Mucosa of descending colon (tissue), 3 donors: ENCODE data around the gene ARL14. TPM values are rescaled to one million over a fixed set of nuclear protein-coding genes. Genes with fewer than 3 reads are reported as not detected.
A peak's percentile ranks its signal among the peaks of the same experiment; 100 is the strongest.

ENCODE experiments used
- ATAC-seq: fragments of 200-7000 bp; cut with Tn5 transposase; one replicate; pipeline ENCODE4 v1.9.1; 2020; ENCODE audit warnings: mild to moderate bottlenecking, moderate library complexity
- DNase-seq, 3 donors: peaks; one replicate each; pipeline ENCODE4 v3.0.0-alpha.2; 2020
- H3K36me3 ChIP-seq: fragments of 200-600 bp; one replicate; pipeline ENCODE4 v1.8.0; 2021; ENCODE audit warnings: low read depth, mild to moderate bottlenecking
- H3K4me1 ChIP-seq: fragments of 200-600 bp; one replicate; pipeline ENCODE4 v1.8.0; 2021; ENCODE audit warnings: low read depth, mild to moderate bottlenecking
- H3K4me3 ChIP-seq: fragments of 200-600 bp; one replicate; pipeline ENCODE4 v1.8.0; 2021; ENCODE audit warnings: mild to moderate bottlenecking
- H3K9me3 ChIP-seq: fragments of 200-600 bp; one replicate; pipeline ENCODE4 v1.8.0; 2021; ENCODE audit warnings: mild to moderate bottlenecking
- intact Hi-C, 2 donors: fragments of 100-400 bp; cut with DNase I in 1 of 2; cut with micrococcal nuclease in 1 of 2; formaldehyde crosslinking; loops; one replicate each; pipeline versions ENCODE4 v1.11.0 to v1.11.1; 2022; cut with DNase I, micrococcal nuclease
- total RNA-seq, 3 donors: library from RNA; stranded (reverse); fragmentation: NEBNext Ultra II Directional in 2 of 3; extraction: Animal tissue kit (Norgen Biotek cat#: 25700) in 2 of 3; gene quantifications; one replicate each; pipeline versions ENCODE4 v1.2.1 to v1.2.4, GENCODE V29; 2021 to 2023
- TF ChIP-seq, protein P1 (sequence below): fragments of 200-600 bp; IDR thresholded peaks from one replicate; pipeline ENCODE4 v1.8.0; 2022; ENCODE audit warnings: antibody characterized with exemption, mild to moderate bottlenecking
- donor health status: DM: no; HTN: no; CAD: no; lungs with moderate emphysema.
- donor health status: DM: no; HTN: no; CAD: no.
- donor health status: DM: no; HTN: yes; CAD: no.

The ARL14 gene
- total RNA-seq, 3 donors from 2014 or later, result 11.6 to 40.4 (median 22.2) TPM

DNA sequence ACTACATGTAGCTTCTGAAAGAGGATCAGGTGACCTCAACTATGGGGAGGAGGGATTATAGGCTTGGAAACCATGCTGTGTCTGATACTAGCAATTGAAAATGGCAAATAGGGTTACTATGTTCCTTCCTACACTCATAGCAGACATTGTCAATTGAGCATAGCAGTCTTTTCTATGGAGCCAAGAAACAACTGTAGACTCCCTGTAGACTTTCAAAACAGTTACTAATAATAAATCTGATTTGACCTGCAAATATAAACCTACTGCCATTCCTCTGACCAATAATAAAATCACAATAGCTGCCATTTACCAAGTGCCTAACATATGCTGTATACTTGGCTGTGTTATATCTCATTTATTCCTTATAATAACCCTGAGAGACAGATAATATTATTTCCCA, 8.5 kb upstream of the ARL14 start:
- no peak for ATAC-seq
- TF ChIP-seq, protein P1, sequence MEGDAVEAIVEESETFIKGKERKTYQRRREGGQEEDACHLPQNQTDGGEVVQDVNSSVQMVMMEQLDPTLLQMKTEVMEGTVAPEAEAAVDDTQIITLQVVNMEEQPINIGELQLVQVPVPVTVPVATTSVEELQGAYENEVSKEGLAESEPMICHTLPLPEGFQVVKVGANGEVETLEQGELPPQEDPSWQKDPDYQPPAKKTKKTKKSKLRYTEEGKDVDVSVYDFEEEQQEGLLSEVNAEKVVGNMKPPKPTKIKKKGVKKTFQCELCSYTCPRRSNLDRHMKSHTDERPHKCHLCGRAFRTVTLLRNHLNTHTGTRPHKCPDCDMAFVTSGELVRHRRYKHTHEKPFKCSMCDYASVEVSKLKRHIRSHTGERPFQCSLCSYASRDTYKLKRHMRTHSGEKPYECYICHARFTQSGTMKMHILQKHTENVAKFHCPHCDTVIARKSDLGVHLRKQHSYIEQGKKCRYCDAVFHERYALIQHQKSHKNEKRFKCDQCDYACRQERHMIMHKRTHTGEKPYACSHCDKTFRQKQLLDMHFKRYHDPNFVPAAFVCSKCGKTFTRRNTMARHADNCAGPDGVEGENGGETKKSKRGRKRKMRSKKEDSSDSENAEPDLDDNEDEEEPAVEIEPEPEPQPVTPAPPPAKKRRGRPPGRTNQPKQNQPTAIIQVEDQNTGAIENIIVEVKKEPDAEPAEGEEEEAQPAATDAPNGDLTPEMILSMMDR, result no peak
- Histone ChIP-seq H3K4me3 (no peak overlapping the region), H3K9me3 (no peaks in the 10 kb centered on the region), H3K36me3 (no peaks in the 10 kb centered on the region), H3K4me1 (peaks cover 23% of the 10 kb centered on the region)
- DNase-seq, result no peak
- intact Hi-C loops, result no loop called here

DNA sequence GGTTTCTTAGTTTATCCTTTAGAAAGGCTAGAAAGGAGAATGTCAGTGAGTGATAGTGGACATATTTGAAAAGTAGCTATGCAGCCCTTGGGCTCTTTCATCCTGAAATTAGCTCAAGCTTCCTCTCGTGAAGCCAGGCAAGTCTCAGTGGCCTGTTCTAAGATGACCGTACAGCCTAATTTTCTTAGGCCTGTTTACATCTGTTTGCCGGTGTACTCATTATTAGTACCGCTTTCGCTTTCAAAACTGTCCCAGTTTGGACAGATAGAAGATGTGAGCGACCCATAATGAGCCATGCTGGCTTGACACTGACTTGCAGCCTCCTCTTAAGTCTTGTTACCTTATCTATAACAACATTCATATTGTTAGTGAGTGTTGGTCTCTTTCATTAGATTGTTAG, 5.7 kb upstream of the ARL14 start:
- H3K4me1 ChIP-seq, result peaks cover 29% of the 10 kb centered on the region
- ATAC-seq (no peak), DNase-seq (no peak)
- no peak overlapping the region for H3K4me3 ChIP-seq
- intact Hi-C loops, result no loop called here
- TF ChIP-seq, protein P1, result no peak
- H3K9me3 ChIP-seq, result no peaks in the 10 kb centered on the region
- no peaks in the 10 kb centered on the region for H3K36me3 ChIP-seq

DNA sequence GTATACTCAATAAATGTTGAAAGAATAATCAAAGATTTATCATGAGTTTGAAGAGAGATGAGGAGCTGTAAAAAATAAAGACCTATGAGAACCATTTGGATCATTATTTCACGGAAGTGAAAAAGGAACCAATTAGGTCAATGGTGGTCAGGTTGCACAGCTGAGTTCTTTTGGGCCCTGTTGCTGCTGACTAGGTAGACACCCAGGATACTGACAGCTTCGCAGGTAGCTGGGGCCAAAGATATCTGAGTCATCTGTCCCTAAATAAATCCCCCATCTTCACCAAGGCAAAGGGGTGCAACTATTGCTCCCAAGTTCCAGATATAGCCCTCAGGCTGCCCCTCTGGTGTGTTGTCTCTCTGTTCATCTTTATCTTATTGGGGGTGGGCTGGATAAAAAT, 5.0 kb upstream of the ARL14 start:
- intact Hi-C loops, result no loop called here
- no peak overlapping the region for H3K4me3 ChIP-seq
- TF ChIP-seq, protein P1, result no peak
- H3K9me3 ChIP-seq, result no peaks in the 10 kb centered on the region
- peaks cover 22% of the 10 kb centered on the region for H3K4me1 ChIP-seq
- DNase-seq, result no peak
- H3K36me3 ChIP-seq, result no peaks in the 10 kb centered on the region
- ATAC-seq, result no peak

DNA sequence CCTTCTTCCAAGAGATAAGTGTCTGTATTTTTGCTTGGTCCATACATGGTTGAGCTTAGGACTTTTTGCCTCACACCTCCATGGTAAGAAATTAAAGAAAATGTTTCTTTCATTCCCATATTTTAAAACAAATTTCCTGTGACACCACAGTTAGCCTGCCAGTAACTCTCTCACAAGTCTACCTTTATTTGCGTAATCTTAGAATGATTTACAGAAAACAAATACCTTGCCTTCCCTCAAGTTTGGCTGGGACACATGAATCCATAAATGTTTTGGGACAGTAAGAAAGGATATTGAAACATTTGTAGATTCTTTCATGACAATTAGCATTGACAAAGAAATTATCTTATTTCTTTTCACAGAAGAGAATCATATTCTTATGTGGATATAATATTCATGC, 3.8 kb upstream of the ARL14 start:
- intact Hi-C loops, result no loop called here
- Histone ChIP-seq H3K4me1 (peaks cover 22% of the 10 kb centered on the region), H3K9me3 (no peaks in the 10 kb centered on the region), H3K4me3 (no peak overlapping the region), H3K36me3 (no peaks in the 10 kb centered on the region)
- TF ChIP-seq, protein P1, result no peak
- DNase-seq (no peak), ATAC-seq (peak; percentile 18)

DNA sequence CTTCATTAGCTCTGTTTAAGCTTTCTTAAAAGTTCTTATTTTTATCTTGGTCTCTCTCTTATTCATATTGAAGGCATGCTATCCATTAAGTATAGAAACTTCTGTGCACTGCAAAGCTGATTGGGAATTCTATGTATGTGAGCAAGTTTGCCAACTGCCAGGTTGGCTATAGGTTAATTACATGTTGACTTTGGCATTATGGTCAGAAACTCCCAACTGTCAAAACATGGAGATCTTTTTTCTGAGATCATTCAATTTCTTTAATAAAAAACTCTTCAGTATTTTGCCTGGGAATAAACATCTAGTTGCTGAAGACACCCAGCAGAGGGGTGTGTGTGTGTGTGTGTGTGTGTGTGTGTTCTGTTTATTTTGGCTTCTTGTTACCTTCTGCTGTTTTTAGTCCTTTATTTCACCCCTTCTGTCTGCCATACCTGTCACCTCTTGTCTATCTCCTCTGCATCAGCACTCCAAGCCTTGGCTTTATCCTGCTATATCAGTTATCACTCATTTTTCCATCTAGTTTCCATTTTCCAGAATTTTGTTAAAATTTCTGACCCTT, 1.3 kb upstream of the ARL14 start:
- TF ChIP-seq, protein P1, result no peak
- H3K9me3 ChIP-seq, result no peaks in the 10 kb centered on the region
- ATAC-seq (peak; percentile 27), DNase-seq (peak in 1 of 3 donors; percentile 48)
- intact Hi-C loops, result no loop called here
- H3K4me1 ChIP-seq, result peaks cover 22% of the 10 kb centered on the region
- no peak overlapping the region for H3K4me3 ChIP-seq
- no peaks in the 10 kb centered on the region for H3K36me3 ChIP-seq

DNA sequence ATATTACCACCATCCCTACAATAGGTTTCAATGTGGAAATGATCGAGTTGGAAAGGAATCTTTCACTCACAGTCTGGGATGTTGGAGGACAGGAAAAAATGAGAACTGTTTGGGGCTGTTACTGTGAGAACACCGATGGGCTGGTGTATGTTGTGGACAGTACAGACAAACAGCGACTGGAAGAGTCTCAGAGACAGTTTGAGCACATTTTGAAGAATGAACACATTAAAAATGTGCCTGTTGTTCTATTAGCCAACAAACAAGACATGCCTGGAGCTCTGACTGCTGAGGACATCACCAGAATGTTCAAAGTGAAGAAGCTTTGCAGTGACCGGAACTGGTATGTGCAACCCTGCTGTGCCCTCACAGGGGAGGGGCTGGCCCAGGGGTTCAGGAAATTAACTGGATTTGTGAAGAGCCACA, 510 bp downstream of the ARL14 start:
- intact Hi-C loops, result no loop called here
- Histone ChIP-seq H3K36me3 (no peaks in the 10 kb centered on the region), H3K9me3 (no peaks in the 10 kb centered on the region), H3K4me1 (peaks cover 21% of the 10 kb centered on the region), H3K4me3 (peak overlapping the region; percentile 1)
- TF ChIP-seq, protein P1, result no peak
- ATAC-seq (peak; percentile 60), DNase-seq (peak in 2 of 3 donors; percentile 53)
